GM18507 (cell line): ENCODE measurements around the gene SUOX.

Experiments used
- DNase-seq: peaks from one replicate; pipeline ENCODE4 v3.0.0; 2011; ENCODE audit warnings: low read depth; ENCODE audit not compliant: insufficient read length; ENCODE audit errors: extremely low spot score
- FAIRE-seq: peaks from 2 replicates; lab custom pipeline; 2011; peaks lifted over from hg19 to GRCh38; lab: Jason Lieb, UNC

Gene SUOX

GRCh38 chr12:56046027-56046780, 49.1 kb downstream of the SUOX start:
- DNase-seq (no peak), FAIRE-seq (no peak)

DNA sequence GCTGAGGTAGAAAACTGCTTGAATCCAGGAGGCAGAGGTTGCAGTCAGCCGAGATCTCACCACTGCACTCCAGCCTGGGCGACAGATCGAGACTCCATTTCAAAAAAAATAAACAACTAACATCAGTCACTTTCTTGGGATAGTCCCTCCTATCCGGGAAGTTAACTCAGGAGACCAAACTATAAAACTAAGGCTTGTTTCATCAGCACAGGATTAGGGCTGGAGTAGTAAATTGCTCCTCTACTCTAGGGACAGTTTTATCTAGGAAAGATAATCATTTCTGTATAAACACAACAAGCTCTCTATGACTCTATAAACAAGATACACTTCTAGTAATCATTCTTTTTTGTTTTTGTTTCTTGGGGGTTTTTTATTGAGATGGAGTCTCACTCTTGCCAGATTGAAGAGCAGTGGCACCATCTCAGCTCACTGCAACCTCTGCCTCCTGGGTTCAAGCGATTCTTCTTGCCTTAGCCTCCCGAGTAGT, 56.4 kb downstream of the SUOX start:
- no peak for FAIRE-seq

More for the DNA sequence above, 56.4 kb downstream of the SUOX start:
- DNase-seq, result no peak
